H1 (cell line): ENCODE data around the gene PUS3. TPM values are rescaled to one million over a fixed set of nuclear protein-coding genes. Genes with fewer than 3 reads are reported as not detected.
A peak's percentile ranks its signal among the peaks of the same experiment; 100 is the strongest.

Source experiments
- KDM4A ChIP-seq: IDR thresholded peaks from one replicate; pipeline ENCODE4 v1.7.1; 2012; ENCODE audit warnings: low read depth, mild to moderate bottlenecking, moderate library complexity, low read length, inconsistent platforms; ENCODE audit not compliant: severe bottlenecking
- KDM5A ChIP-seq: fragments of 200-600 bp; IDR thresholded peaks from 2 replicates; pipeline ENCODE4 v1.7.1; 2012; ENCODE audit warnings: mild to moderate bottlenecking, low read length, inconsistent platforms, mixed read lengths
- polyA plus RNA-seq, 7 experiments: library from polyadenylated mRNA; depleted of rRNA in 3 of 7; stranded (reverse) in 5 of 7; unstranded in 2 of 7; fragments of >200 nt in 5 of 7; fragments of 200-250 nt in 2 of 7; gene quantifications; 1 replicate in 5 of 7; 2 replicates in 1 of 7; 4 replicates in 1 of 7; pipeline versions ENCODE4 v1.2.1 to v1.2.3, GENCODE V29; 2011 to 2013; ENCODE audit warnings: missing spikeins in 2 of 7, mixed read lengths in 2 of 7
- total RNA-seq: library from RNA; stranded (reverse); fragmentation: NEBNext Ultra II Directional; extraction: Animal tissue kit (Norgen Biotek cat#: 25700); gene quantifications from 2 replicates; pipeline ENCODE4 v1.2.1, GENCODE V29; 2021

Gene PUS3
- total and polyA plus RNA-seq, 2 of the 8 experiments (the other 6 are each of a cell fraction or from before 2014, with no cell fraction given): 8.7 to 22.6 TPM

DNA sequence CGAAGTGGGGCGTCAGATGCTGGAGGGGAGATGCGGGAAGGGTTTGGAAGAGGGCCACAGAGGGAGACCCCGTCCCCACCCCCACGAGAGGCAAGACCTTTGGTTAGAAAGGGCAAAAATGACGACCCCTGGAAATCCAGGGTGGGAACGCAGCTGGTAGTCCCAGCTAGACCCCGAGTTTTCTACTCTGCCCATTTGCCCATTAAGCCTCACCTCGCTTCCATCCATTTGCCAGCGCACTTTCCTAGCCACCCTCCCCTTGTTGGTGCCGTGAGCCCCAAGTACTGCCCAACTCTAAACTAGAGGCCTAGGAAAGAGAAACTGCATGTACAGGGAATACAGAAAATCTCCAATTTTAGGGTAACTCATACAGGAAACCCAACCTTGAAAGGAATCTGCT is 1.7 kb upstream of the PUS3 start (continued):
- TF ChIP-seq KDM5A (no peak), KDM4A (peak; percentile 36)
